Ishikawa (cell line): Measurements from ENCODE around the gene NOP56.

Experiments
- CEBPB ChIP-seq: IDR thresholded peaks from 2 replicates; pipeline ENCODE4 v1.6.1; 2012
- CREB1 ChIP-seq: IDR thresholded peaks from 2 replicates; pipeline ENCODE4 v1.6.1; 2012; ENCODE audit warnings: low read depth
- EGR1 ChIP-seq: IDR thresholded peaks from 2 replicates; pipeline ENCODE4 v1.6.1; 2012
- EP300 ChIP-seq: IDR thresholded peaks from 2 replicates; pipeline ENCODE4 v1.6.1; 2012; ENCODE audit warnings: borderline replicate concordance
- FOXM1 ChIP-seq: IDR thresholded peaks from 2 replicates; pipeline ENCODE4 v1.6.1; 2012; ENCODE audit warnings: low read depth, borderline replicate concordance
- NFIC ChIP-seq: IDR thresholded peaks from 2 replicates; pipeline ENCODE4 v1.6.1; 2012
- RAD21 ChIP-seq: IDR thresholded peaks from 2 replicates; pipeline ENCODE4 v1.6.1; 2012; ENCODE audit warnings: low read depth
- TAF1 ChIP-seq: IDR thresholded peaks from 2 replicates; pipeline ENCODE4 v1.6.1; 2012; ENCODE audit warnings: low read depth, mild to moderate bottlenecking
- TCF12 ChIP-seq: IDR thresholded peaks from 2 replicates; pipeline ENCODE4 v1.6.1; 2012; ENCODE audit warnings: low read depth
- TEAD4 ChIP-seq: IDR thresholded peaks from 2 replicates; pipeline ENCODE4 v1.6.1; 2012
- YY1 ChIP-seq: IDR thresholded peaks from 2 replicates; pipeline ENCODE4 v1.6.1; 2012; ENCODE audit warnings: low read depth
- ZBTB7A ChIP-seq: IDR thresholded peaks from 2 replicates; pipeline ENCODE4 v1.6.1; 2012; ENCODE audit warnings: low read depth
- TF ChIP-seq, protein P1 (sequence below): IDR thresholded peaks from 2 replicates; pipeline ENCODE4 v1.6.1; 2012
- TF ChIP-seq, protein P2 (sequence below): IDR thresholded peaks from 2 replicates; pipeline ENCODE4 v1.6.1; 2012; ENCODE audit warnings: low read depth, mild to moderate bottlenecking
- TF ChIP-seq, protein P3 (sequence below): IDR thresholded peaks from 2 replicates; pipeline ENCODE4 v1.6.1; 2012

NOP56 gene

DNA sequence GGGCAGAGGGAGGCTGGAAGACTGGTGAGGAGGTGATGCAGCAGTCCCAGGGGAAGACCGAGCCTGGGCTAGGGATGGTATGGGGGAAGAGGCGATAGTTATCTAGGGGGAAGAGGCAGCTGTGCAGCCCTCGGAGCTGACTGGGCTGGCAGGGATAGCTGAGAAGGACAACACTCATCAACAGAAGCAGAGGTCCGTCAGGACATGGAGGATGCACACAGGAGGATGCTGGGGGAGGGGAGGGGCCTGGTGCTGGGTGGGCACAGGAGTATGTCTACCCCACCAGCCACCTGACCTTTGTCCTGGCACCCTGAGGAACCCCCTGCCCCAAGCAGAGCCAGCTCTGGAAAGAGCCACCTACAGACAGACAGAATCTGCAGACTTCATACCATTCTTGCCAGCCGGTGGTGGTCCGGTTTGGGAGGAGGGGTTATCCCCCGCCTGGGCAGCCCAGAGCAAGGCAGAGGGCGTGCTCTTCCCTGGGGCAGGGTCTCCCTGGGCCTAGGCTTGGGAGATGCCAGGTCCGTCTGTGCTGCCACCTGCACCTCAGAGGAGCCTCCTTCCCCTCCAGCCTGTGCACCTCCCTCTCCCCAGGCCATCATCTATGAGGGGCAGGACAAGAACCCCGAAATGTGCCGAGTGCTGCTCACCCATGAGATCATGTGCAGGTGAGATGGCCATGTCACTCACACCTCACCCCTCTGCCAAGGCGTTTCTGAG, 55.1 kb downstream of the NOP56 start:
- TF ChIP-seq TEAD4 = no peak
- no peak for TF ChIP-seq TCF12
- TF ChIP-seq, protein P1, sequence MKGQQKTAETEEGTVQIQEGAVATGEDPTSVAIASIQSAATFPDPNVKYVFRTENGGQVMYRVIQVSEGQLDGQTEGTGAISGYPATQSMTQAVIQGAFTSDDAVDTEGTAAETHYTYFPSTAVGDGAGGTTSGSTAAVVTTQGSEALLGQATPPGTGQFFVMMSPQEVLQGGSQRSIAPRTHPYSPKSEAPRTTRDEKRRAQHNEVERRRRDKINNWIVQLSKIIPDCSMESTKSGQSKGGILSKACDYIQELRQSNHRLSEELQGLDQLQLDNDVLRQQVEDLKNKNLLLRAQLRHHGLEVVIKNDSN = no peak
- TF ChIP-seq, protein P2, sequence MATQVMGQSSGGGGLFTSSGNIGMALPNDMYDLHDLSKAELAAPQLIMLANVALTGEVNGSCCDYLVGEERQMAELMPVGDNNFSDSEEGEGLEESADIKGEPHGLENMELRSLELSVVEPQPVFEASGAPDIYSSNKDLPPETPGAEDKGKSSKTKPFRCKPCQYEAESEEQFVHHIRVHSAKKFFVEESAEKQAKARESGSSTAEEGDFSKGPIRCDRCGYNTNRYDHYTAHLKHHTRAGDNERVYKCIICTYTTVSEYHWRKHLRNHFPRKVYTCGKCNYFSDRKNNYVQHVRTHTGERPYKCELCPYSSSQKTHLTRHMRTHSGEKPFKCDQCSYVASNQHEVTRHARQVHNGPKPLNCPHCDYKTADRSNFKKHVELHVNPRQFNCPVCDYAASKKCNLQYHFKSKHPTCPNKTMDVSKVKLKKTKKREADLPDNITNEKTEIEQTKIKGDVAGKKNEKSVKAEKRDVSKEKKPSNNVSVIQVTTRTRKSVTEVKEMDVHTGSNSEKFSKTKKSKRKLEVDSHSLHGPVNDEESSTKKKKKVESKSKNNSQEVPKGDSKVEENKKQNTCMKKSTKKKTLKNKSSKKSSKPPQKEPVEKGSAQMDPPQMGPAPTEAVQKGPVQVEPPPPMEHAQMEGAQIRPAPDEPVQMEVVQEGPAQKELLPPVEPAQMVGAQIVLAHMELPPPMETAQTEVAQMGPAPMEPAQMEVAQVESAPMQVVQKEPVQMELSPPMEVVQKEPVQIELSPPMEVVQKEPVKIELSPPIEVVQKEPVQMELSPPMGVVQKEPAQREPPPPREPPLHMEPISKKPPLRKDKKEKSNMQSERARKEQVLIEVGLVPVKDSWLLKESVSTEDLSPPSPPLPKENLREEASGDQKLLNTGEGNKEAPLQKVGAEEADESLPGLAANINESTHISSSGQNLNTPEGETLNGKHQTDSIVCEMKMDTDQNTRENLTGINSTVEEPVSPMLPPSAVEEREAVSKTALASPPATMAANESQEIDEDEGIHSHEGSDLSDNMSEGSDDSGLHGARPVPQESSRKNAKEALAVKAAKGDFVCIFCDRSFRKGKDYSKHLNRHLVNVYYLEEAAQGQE = no peak
- no peak for TF ChIP-seq CREB1
- TF ChIP-seq RAD21 = no peak
- TF ChIP-seq EGR1 = no peak
- TF ChIP-seq EP300 = no peak
- TF ChIP-seq CEBPB = no peak
- no peak for TF ChIP-seq TAF1
- TF ChIP-seq YY1 = no peak
- no peak for TF ChIP-seq ZBTB7A
- TF ChIP-seq FOXM1 = no peak
- TF ChIP-seq, protein P3, sequence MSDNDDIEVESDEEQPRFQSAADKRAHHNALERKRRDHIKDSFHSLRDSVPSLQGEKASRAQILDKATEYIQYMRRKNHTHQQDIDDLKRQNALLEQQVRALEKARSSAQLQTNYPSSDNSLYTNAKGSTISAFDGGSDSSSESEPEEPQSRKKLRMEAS = no peak
- no peak for TF ChIP-seq NFIC
